ENCODE results near the gene CFAP221.

Gene CFAP221

GRCh38 chr2:119544075-119544938 lies at the start of gene CFAP221:
Gene CFAP221, plus strand, starts transcription at chr2:119544449. Its CDS starts 1,683 bp downstream, at chr2:119546132.
- peak; percentile 56 for DNase-seq

GRCh38 chr2:119495948-119496347 lies 48.3 kb upstream of the CFAP221 start:
- DNase-seq = no peak

- DNase-seq = no peak
Measured at GRCh38 chr2:119496682-119497081, 47.6 kb upstream of the CFAP221 start.

GRCh38 chr2:119508756-119509155 lies 35.5 kb upstream of the CFAP221 start:
- no peak for DNase-seq

GRCh38 chr2:119511989-119512388 lies 32.3 kb upstream of the CFAP221 start:
- DNase-seq = no peak

GRCh38 chr2:119512946-119513345 lies 31.3 kb upstream of the CFAP221 start:
- DNase-seq = no peak

- DNase-seq = no peak
Measured at GRCh38 chr2:119513832-119514231, 30.4 kb upstream of the CFAP221 start.

- DNase-seq = no peak
Measured at GRCh38 chr2:119516121-119516520, 28.1 kb upstream of the CFAP221 start.

- peak; percentile 34 for DNase-seq
Measured at GRCh38 chr2:119517433-119517832, 26.8 kb upstream of the CFAP221 start.

- DNase-seq = no peak
Measured at GRCh38 chr2:119518401-119519056, 25.7 kb upstream of the CFAP221 start.

- no peak for DNase-seq
Measured at GRCh38 chr2:119519057-119519408, 25.2 kb upstream of the CFAP221 start.

- no peak for DNase-seq
Measured at GRCh38 chr2:119520696-119521432, 23.4 kb upstream of the CFAP221 start.

- DNase-seq = no peak
Measured at GRCh38 chr2:119521433-119522050, 22.7 kb upstream of the CFAP221 start.

- DNase-seq = no peak
Measured at GRCh38 chr2:119522671-119523070, 21.6 kb upstream of the CFAP221 start.

GRCh38 chr2:119523383-119523951 lies 20.8 kb upstream of the CFAP221 start:
- DNase-seq = no peak

GRCh38 chr2:119523952-119524694 lies 20.1 kb upstream of the CFAP221 start, which contains the start of gene SCTR:
Gene SCTR, minus strand, starts transcription at chr2:119524483. Its CDS starts 257 bp downstream, at chr2:119524226.
- DNase-seq = no peak

GRCh38 chr2:119525614-119526013 lies 18.6 kb upstream of the CFAP221 start:
- DNase-seq = no peak

GRCh38 chr2:119527999-119528398 lies 16.2 kb upstream of the CFAP221 start:
- no peak for DNase-seq

GRCh38 chr2:119531292-119531691 lies 13.0 kb upstream of the CFAP221 start:
- DNase-seq = no peak

GRCh38 chr2:119533560-119533959 lies 10.7 kb upstream of the CFAP221 start:
- no peak for DNase-seq

GRCh38 chr2:119536211-119536610 lies 8.0 kb upstream of the CFAP221 start:
- DNase-seq = no peak

- DNase-seq = no peak
Measured at GRCh38 chr2:119536707-119537106, 7.5 kb upstream of the CFAP221 start.

Measured in stimulated activated CD4-positive, alpha-beta T cell treated with anti-CD3 and anti-CD28 coated beads, Interleukin-4, amount 100 ng/mL, for 1 hour (primary cell).